Measurements from ENCODE around the gene KLF15.

KLF15 gene

GRCh38 chr3:126313166-126313565 is 44.0 kb downstream of the KLF15 start:
- in situ Hi-C loops (cut with HindIII; ENCODE audit: low pct_ligation_motif_present, low sequenced_read_pairs) = no loop called here
- Histone ChIP-seq H3K27me3 (replicated peaks) (no peaks in the 10 kb centered on the region), H3K36me3 (replicated peaks) (no peaks in the 10 kb centered on the region), H3K27ac (no peak overlapping the region), H3K4me3 (ENCODE audit: low read depth, low read length) (no peak overlapping the region)
- TF ChIP-seq CTCF (IDR thresholded peaks at IDR 0.05; ENCODE audit: low read depth, low read length, missing control alignments) = no peak
- DNase-seq = no peak

DNA sequence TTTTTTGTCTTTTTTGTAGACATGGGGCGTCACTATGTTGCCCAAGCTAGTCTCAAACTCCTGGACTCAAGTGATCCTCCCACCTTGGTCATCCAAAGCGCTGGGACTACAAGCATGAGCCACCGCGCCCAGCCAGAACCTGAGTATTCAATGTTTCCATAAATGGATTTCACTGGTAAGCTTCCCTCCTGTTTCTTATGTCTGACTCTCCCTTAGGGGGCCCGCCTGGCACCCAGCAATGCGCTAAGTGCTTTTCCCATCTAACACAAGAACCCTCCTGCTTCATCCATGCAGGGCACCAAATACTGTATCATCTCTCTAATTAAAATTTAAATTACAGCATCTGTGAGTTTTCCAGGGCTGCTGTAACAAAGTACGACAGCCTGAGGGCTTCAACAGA is 44.9 kb downstream of the KLF15 start:
- Histone ChIP-seq H3K36me3 (replicated peaks) (no peaks in the 10 kb centered on the region), H3K4me3 (ENCODE audit: low read depth, low read length) (no peak overlapping the region), H3K27ac (no peak overlapping the region), H3K27me3 (replicated peaks) (no peaks in the 10 kb centered on the region)
- in situ Hi-C loops (cut with HindIII; ENCODE audit: low pct_ligation_motif_present, low sequenced_read_pairs) = no loop called here
- TF ChIP-seq CTCF (IDR thresholded peaks at IDR 0.05; ENCODE audit: low read depth, low read length, missing control alignments) = no peak
- DNase-seq = no peak

GRCh38 chr3:126311338-126311978 is 45.8 kb downstream of the KLF15 start:
- no peak for TF ChIP-seq CTCF (IDR thresholded peaks at IDR 0.05; ENCODE audit: low read depth, low read length, missing control alignments)
- Histone ChIP-seq H3K27ac (no peak overlapping the region), H3K36me3 (replicated peaks) (no peaks in the 10 kb centered on the region), H3K27me3 (replicated peaks) (no peaks in the 10 kb centered on the region), H3K4me3 (ENCODE audit: low read depth, low read length) (no peak overlapping the region)
- DNase-seq = no peak
- in situ Hi-C loops (cut with HindIII; ENCODE audit: low pct_ligation_motif_present, low sequenced_read_pairs) = no loop called here

DNA sequence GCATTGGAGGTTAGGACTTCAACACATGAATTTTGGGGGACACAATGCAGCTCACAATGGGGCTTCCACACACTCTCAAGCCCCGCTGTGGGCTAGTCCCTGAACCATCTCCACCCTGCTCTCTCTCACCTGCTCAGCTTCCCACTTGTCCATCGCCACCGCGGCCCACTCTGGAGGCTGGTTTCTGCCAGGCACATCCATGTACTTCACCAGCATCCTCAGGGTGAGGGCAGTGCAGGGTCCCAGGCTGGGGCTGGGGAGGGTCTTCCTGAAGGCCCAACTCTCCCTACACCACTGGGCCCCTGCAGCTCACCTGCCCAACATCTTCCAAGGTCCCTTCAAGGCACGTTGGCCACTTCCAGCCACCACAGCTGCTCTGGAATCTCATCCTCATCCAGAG is 46.4 kb downstream of the KLF15 start:
- in situ Hi-C loops (cut with HindIII; ENCODE audit: low pct_ligation_motif_present, low sequenced_read_pairs) = no loop called here
- Histone ChIP-seq H3K36me3 (replicated peaks) (no peaks in the 10 kb centered on the region), H3K4me3 (ENCODE audit: low read depth, low read length) (no peak overlapping the region), H3K27me3 (replicated peaks) (no peaks in the 10 kb centered on the region), H3K27ac (no peak overlapping the region)
- DNase-seq = no peak
- TF ChIP-seq CTCF (IDR thresholded peaks at IDR 0.05; ENCODE audit: low read depth, low read length, missing control alignments) = no peak

DNA sequence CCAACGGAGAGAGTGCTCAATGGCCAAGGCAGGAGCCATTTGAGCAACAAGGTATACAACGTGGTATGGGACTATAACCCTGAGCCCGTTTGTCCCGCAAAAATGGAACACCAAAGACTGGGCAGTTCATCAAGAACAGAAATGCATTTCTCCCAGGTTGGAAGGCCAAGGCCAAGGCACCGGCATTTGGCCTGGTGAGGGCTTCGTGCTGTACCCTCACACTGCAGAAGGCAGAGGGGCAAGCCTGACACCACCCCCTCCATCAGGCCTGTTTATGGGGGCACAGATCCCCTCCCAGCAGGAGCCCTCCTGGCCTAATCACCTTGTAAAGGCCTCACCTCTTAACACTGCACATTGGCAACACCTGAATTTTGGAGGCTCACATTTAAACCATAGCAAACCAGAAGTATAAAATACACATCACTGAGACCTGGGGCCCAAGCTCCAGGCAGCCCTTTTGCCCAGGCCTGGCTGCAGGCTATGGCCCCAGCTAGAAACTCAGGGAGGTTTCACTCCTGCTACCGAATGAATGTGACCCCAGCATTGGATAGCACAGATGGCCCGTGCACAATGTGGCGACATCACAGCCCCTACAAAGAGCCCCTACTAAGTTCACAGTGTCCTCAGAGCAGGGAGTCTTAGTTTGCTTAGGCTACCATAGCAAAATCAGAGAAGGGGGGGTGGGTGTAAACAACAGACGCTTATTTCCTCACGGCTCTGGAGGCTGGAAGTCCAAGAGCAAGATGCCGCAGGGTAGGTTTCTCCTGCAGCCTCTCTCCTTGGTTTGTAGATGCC is 47.1 kb downstream of the KLF15 start:
- H3K36me3 ChIP-seq (replicated peaks) = no peaks in the 10 kb centered on the region
- H3K27me3 ChIP-seq (replicated peaks) = no peaks in the 10 kb centered on the region
- H3K4me3 ChIP-seq (ENCODE audit: low read depth, low read length) = no peak overlapping the region
- in situ Hi-C loops (cut with HindIII; ENCODE audit: low pct_ligation_motif_present, low sequenced_read_pairs) = no loop called here
- no peak for DNase-seq
- H3K27ac ChIP-seq = no peak overlapping the region
- no peak for TF ChIP-seq CTCF (IDR thresholded peaks at IDR 0.05; ENCODE audit: low read depth, low read length, missing control alignments)

Data from brain microvascular endothelial cell (primary cell).